SK-N-SH treated with all-trans-retinoic acid at 6 μM for 48 hours (cell line): ENCODE measurements around the gene DBNDD1.

Experiments
- ATAC-seq: fragments of 200-7000 bp; cut with Tn5 transposase; 3 replicates; pipeline ENCODE4 v1.9.1; 2020; ENCODE audit warnings: mild to moderate bottlenecking, moderate library complexity
- ARNTL ChIP-seq: fragments of 450-650 bp; formaldehyde crosslinking; IDR thresholded peaks from 2 replicates; pipeline ENCODE4 v1.5.0; 2020; ENCODE audit warnings: low read depth, mild to moderate bottlenecking, moderate library complexity, borderline replicate concordance
- CREB5 ChIP-seq: fragments of 250-450 bp; sonication (Bioruptor Pico); IDR thresholded peaks from 2 replicates; pipeline ENCODE4 v1.5.1; 2020; ENCODE audit warnings: low read depth, mild to moderate bottlenecking, moderate library complexity
- CSDC2 ChIP-seq: fragments of 250-450 bp; sonication (Bioruptor Pico); IDR thresholded peaks from 2 replicates; pipeline ENCODE4 v1.5.0; 2020; ENCODE audit warnings: mild to moderate bottlenecking, moderate library complexity
- CSRNP3 ChIP-seq: fragments of 250-450 bp; sonication (Bioruptor Pico); IDR thresholded peaks from 2 replicates; pipeline ENCODE4 v1.5.1; 2021; ENCODE audit warnings: mild to moderate bottlenecking, moderate library complexity
- ESRRG ChIP-seq: fragments of 250-450 bp; sonication (Bioruptor Pico); IDR thresholded peaks from 2 replicates; pipeline ENCODE4 v1.6.1; 2021; ENCODE audit warnings: mild to moderate bottlenecking
- GLIS3 ChIP-seq: fragments of 250-450 bp; sonication (Bioruptor Pico); IDR thresholded peaks from 2 replicates; pipeline ENCODE4 v1.5.0; 2020; ENCODE audit warnings: mild to moderate bottlenecking, moderate library complexity
- OSR1 ChIP-seq: fragments of 250-450 bp; sonication (Bioruptor Pico); IDR thresholded peaks from 2 replicates; pipeline ENCODE4 v1.8.0; 2022; ENCODE audit warnings: moderate library complexity, mild to moderate bottlenecking, inconsistent platforms
- PATZ1 ChIP-seq: fragments of 250-450 bp; sonication (Bioruptor Pico); IDR thresholded peaks from 2 replicates; pipeline ENCODE4 v1.8.0; 2020; ENCODE audit warnings: mild to moderate bottlenecking, moderate library complexity, borderline replicate concordance
- POU6F1 ChIP-seq: fragments of 250-450 bp; sonication (Bioruptor Pico); IDR thresholded peaks from 2 replicates; pipeline ENCODE4 v1.8.0; 2021; ENCODE audit warnings: low read depth, mild to moderate bottlenecking, moderate library complexity, borderline replicate concordance
- PPARA ChIP-seq: fragments of 250-450 bp; sonication (Bioruptor Pico); IDR thresholded peaks from 2 replicates; pipeline ENCODE4 v1.5.0; 2020; ENCODE audit warnings: mild to moderate bottlenecking, borderline replicate concordance
- RARB ChIP-seq: fragments of 250-450 bp; sonication (Bioruptor Pico); IDR thresholded peaks from 2 replicates; pipeline ENCODE4 v1.8.0; 2021; ENCODE audit warnings: mild to moderate bottlenecking, moderate library complexity
- SNAI2 ChIP-seq: fragments of 250-450 bp; sonication (Bioruptor Pico); IDR thresholded peaks from 2 replicates; pipeline ENCODE4 v1.5.0; 2020; ENCODE audit warnings: mild to moderate bottlenecking, moderate library complexity
- TCF4 ChIP-seq: fragments of 250-450 bp; sonication (Bioruptor Pico); IDR thresholded peaks from 2 replicates; pipeline ENCODE4 v1.8.0; 2021; ENCODE audit warnings: mild to moderate bottlenecking, moderate library complexity, borderline replicate concordance
- TOX ChIP-seq: fragments of 250-450 bp; sonication (Bioruptor Pico); IDR thresholded peaks from 2 replicates; pipeline ENCODE4 v1.8.0; 2021; ENCODE audit warnings: mild to moderate bottlenecking, moderate library complexity, borderline replicate concordance
- TSHZ2 ChIP-seq: fragments of 250-450 bp; sonication (Bioruptor Pico); IDR thresholded peaks from 2 replicates; pipeline ENCODE4 v1.5.0; 2020; ENCODE audit warnings: mild to moderate bottlenecking, moderate library complexity
- ZC3H10 ChIP-seq: fragments of 250-450 bp; sonication (Bioruptor Pico); IDR thresholded peaks from 2 replicates; pipeline ENCODE4 v1.5.1; 2021; ENCODE audit warnings: mild to moderate bottlenecking, moderate library complexity
- ZFP3 ChIP-seq: fragments of 250-450 bp; sonication (Bioruptor Pico); IDR thresholded peaks from 2 replicates; pipeline ENCODE4 v1.5.0; 2020; ENCODE audit warnings: mild to moderate bottlenecking, moderate library complexity
- ZFP30 ChIP-seq: fragments of 450-650 bp; formaldehyde crosslinking; IDR thresholded peaks from 2 replicates; pipeline ENCODE4 v1.5.0; 2022; ENCODE audit warnings: mild to moderate bottlenecking, moderate library complexity
- ZNF565 ChIP-seq: fragments of 450-650 bp; formaldehyde crosslinking; conservative IDR thresholded peaks from 2 replicates; pipeline ENCODE4 v1.5.0; 2020; ENCODE audit warnings: low read depth, mild to moderate bottlenecking, moderate library complexity
- ZNF70 ChIP-seq: fragments of 450-650 bp; formaldehyde crosslinking; IDR thresholded peaks from 2 replicates; pipeline ENCODE4 v1.5.0; 2020; ENCODE audit warnings: mild to moderate bottlenecking, moderate library complexity
- ZNF8 ChIP-seq: fragments of 450-650 bp; formaldehyde crosslinking; IDR thresholded peaks from 2 replicates; pipeline ENCODE4 v1.5.0; 2020; ENCODE audit warnings: mild to moderate bottlenecking, moderate library complexity

DBNDD1 gene

GRCh38 chr16:90001761-90002503 lies 17.3 kb downstream of the DBNDD1 start:
- no peak for TF ChIP-seq RARB (CRISPR knock-in tag)
- TF ChIP-seq ARNTL (CRISPR knock-in tag), result no peak
- TF ChIP-seq ZFP30, result no peak
- TF ChIP-seq ZFP3, result no peak
- no peak for TF ChIP-seq ZNF8 (CRISPR knock-in tag)
- no peak for TF ChIP-seq ZC3H10 (CRISPR knock-in tag)
- TF ChIP-seq OSR1, result no peak
- no peak for TF ChIP-seq POU6F1
- TF ChIP-seq GLIS3 (CRISPR knock-in tag), result no peak
- TF ChIP-seq ESRRG (CRISPR knock-in tag), result no peak
- no peak for TF ChIP-seq TSHZ2 (CRISPR knock-in tag)
- no peak for TF ChIP-seq CREB5 (CRISPR knock-in tag)
- peak; percentile 7; the same call in 1 of the 3 replicates for ATAC-seq

GRCh38 chr16:90000733-90001427 lies 18.4 kb downstream of the DBNDD1 start:
- TF ChIP-seq SNAI2 (CRISPR knock-in tag) (no peak), POU6F1 (no peak), ZNF8 (CRISPR knock-in tag) (no peak), TOX (CRISPR knock-in tag) (no peak), GLIS3 (CRISPR knock-in tag) (no peak), CSDC2 (CRISPR knock-in tag) (no peak), TCF4 (no peak), ZNF70 (CRISPR knock-in tag) (no peak), ZNF565 (CRISPR knock-in tag) (no peak), PATZ1 (no peak), ZFP3 (no peak), RARB (CRISPR knock-in tag) (no peak), ZFP30 (no peak), CREB5 (CRISPR knock-in tag) (no peak), ZC3H10 (CRISPR knock-in tag) (no peak), PPARA (CRISPR knock-in tag) (no peak), TSHZ2 (CRISPR knock-in tag) (no peak), OSR1 (no peak), CSRNP3 (no peak)

More at GRCh38 chr16:90000733-90001427, 18.4 kb downstream of the DBNDD1 start:
- no peak; the same call in 1 of the 3 replicates for ATAC-seq
